Heart left ventricle (tissue), 16 donors: ENCODE results near the gene HNRNPDL. TPM values are rescaled to one million over a fixed set of nuclear protein-coding genes. Genes with fewer than 3 reads are reported as not detected.

Source experiments
- ATAC-seq, 4 donors: fragments of 200-7000 bp; cut with Tn5 transposase; one replicate each; pipeline ENCODE4 v1.9.1; 2020 to 2022; ENCODE audit warnings: moderate library complexity in 4 of 4, mild to moderate bottlenecking in 3 of 4, moderate number of reproducible peaks in 1 of 4
- DNase-seq, 5 donors: peaks; one replicate each; pipeline ENCODE4 v3.0.0-alpha.2; 2020
- H3K27ac ChIP-seq, 12 donors: fragments of 200-600 bp; sonication (generic) in 4 of 12; one replicate each; pipeline versions ENCODE4 v1.5.0 to v1.8.0; 2016 to 2022; ENCODE audit warnings: mild to moderate bottlenecking in 2 of 12
- H3K27me3 ChIP-seq, 9 donors: fragments of 200-600 bp; sonication (generic) in 2 of 9; one replicate each; pipeline versions ENCODE4 v1.5.1 to v1.8.0; 2016 to 2022; ENCODE audit warnings: mild to moderate bottlenecking in 3 of 9
- H3K36me3 ChIP-seq, 9 donors: fragments of 200-600 bp; sonication (generic) in 2 of 9; one replicate each; pipeline versions ENCODE4 v1.5.0 to v1.8.0; 2018 to 2022; ENCODE audit warnings: mild to moderate bottlenecking in 2 of 9
- H3K4me1 ChIP-seq, 12 donors: fragments of 200-600 bp; sonication (generic) in 4 of 12; one replicate each; pipeline versions ENCODE4 v1.5.0 to v1.8.0; 2016 to 2022; ENCODE audit warnings: mild to moderate bottlenecking in 3 of 12
- H3K4me3 ChIP-seq, 12 donors: fragments of 200-600 bp; sonication (generic) in 4 of 12; one replicate each; pipeline versions ENCODE4 v1.5.0 to v1.8.0; 2017 to 2022; ENCODE audit warnings: mild to moderate bottlenecking in 9 of 12, moderate library complexity in 4 of 12
- H3K9me3 ChIP-seq, 12 donors: fragments of 200-600 bp; sonication (generic) in 4 of 12; one replicate each; pipeline versions ENCODE4 v1.5.0 to v1.8.0; 2016 to 2022; ENCODE audit warnings: mild to moderate bottlenecking in 1 of 12
- CTCF ChIP-seq, 12 donors: fragments of 200-600 bp; sonication (generic) in 4 of 12; IDR thresholded peaks; one replicate each; pipeline versions ENCODE4 v1.5.0 to v1.8.0; 2018 to 2022; ENCODE audit warnings: antibody characterized with exemption in 12 of 12, mild to moderate bottlenecking in 5 of 12
- POLR2A ChIP-seq, 2 donors: fragments of 450-650 bp; IDR thresholded peaks; one replicate each; pipeline ENCODE4 v1.6.1; 2017; ENCODE audit warnings: antibody characterized with exemption in 2 of 2, mild to moderate bottlenecking in 2 of 2, moderate library complexity in 2 of 2
- WGBS, 4 donors: extraction: QIAGEN DNeasy Blood & Tissue Kit in 2 of 4; methylation state at CpG; one replicate each; pipeline versions ENCODE4 v1.1.5 to v1.1.7; 2013 to 2018; 5-methylcytosine and 5-hydroxymethylcytosine counted together
- intact Hi-C, 10 donors: fragments of 100-400 bp; cut with DNase I; formaldehyde crosslinking; loops; one replicate each; pipeline versions ENCODE4 v1.11.1 to v1.14.2; 2022
- polyA plus RNA-seq, 2 donors: library from polyadenylated mRNA; stranded (reverse); fragments of 200-250 nt; gene quantifications; one replicate each; pipeline ENCODE4 v1.2.3, GENCODE V29; 2013
- total RNA-seq, 9 donors: library from RNA; depleted of rRNA in 2 of 9; stranded (reverse); fragments of >200 nt in 2 of 9; fragmentation: NEBNext Ultra II Directional in 3 of 9; extraction: Animal tissue kit (Norgen Biotek cat#: 25700) in 3 of 9; gene quantifications; one replicate each; pipeline versions ENCODE4 v1.1.0 to v1.2.4, GENCODE V29; 2016 to 2023
- donor health status: ischemic (EF 13 %, LVEDD 7.1; RV severe dilation, severe dysfunction).
- donor health status: healthy with polysubstance abuse.
- donor health status: DM: no; HTN: yes; CAD: no.
- donor health status: DM: no; HTN: no; CAD: no.
- donor health status: ischemic (EF 25% LVEDD 6.9; RV normal size, moderate dysfunction).
- donor health status: ischemic (EF 25% LVEDD 5.7; RV mildly dilated, moderate dysfunction).
- donor health status: healthy.
- donor health status: DM: yes; HTN: yes; CAD: no.
- donor health status: ischemic (EF 35%, LVEDD 5.7; RV mildly dilated, moderate dysfunction).
- donor health status: nonischemic (EF 11% LVEDD 7.7; RV severe dilation, severe dysfunction).
- donor health status: DM: yes; HTN: yes; CAD: no.
- donor health status: PGD.
- donor health status: ischemic (EF 29% LVEDD 5.4; RV normal size, mild dysfunction).
- donor health status: nonischemic (EF 23%, LVEDD 6.1; RV moderate dilation, normal function).

Gene HNRNPDL
- total and polyA plus RNA-seq, 11 donors = 90.8 to 236 (median 142) TPM

DNA sequence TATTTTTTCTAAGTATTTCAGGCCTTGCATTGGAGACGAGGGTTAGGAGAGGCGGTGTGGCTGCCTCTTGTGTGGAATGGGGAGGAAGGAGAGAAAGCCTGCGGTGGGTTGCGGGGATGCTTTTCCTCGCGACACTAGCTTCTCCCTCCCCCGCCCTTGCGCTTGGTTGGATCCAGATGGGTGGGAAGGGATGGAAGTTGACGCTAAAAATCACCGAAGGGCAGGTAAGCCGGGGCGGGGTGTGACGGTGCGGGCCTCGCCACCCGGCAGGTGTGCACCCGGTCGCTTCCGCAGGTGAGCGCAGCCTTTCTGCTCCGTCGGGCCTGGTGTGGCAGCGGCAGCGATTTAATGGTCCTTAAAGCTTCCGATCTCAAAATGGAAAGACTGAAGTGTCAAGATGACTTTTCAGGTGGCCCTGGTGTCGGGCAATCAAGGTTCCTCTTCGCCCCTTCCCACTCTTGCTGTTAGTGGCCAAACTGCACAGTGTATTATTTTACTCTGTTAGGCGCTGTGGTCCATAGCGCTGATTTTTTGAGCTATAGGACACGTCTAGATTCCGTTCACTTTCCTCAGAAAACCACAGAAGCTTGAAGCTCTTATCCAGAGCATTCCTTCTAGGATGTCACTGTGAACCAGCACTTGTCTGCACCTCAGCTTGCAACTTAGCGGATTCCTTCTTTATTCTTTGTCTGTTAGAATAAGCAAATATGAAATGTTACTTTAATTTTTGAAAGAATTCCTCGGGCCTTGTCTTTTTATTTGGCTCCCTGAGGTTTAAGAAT, 893 bp upstream of the HNRNPDL start:
- Histone ChIP-seq H3K4me1 (peaks cover 0 to 43% (median 27%) of the 10 kb centered on the region in 12 donors), H3K27me3 (no peaks in the 10 kb centered on the region), H3K4me3 (peak overlapping the region; percentile 63 to 99 (median 90)), H3K9me3 (no peaks in the 10 kb centered on the region), H3K36me3 (peaks cover 0 to 25% (median 19%) of the 10 kb centered on the region in 9 donors), H3K27ac (peak overlapping the region; percentile 91 to 100 (median 98))
- DNase-seq = peak in 3 of 5 donors; percentile 12 to 28 (median 20)
- intact Hi-C loops = loop anchor here in 4 of 10 donors (1.0 to 10.0 kb wide), 4 partner anchors 57 to 606 kb away; partner anchors contain the start of genes COPS4 (in 1 of the 4) and LIN54 (in 1 of the 4)
- TF ChIP-seq CTCF (IDR thresholded peaks at IDR 0.05) (no peak), POLR2A (IDR thresholded peaks at IDR 0.05) (no peak)
- WGBS, 4 donors = 6 to 7% (median 7%) methylated on average over 33 of the region's 33 CpGs
- no peak for ATAC-seq

- peak overlapping the region; percentile 63 to 99 (median 90) for H3K4me3 ChIP-seq
- DNase-seq (no peak), ATAC-seq (peak; percentile 0 to 24 (median 12))
- H3K27me3 ChIP-seq = no peaks in the 10 kb centered on the region
- WGBS, 4 donors = 0 to 1% (median 0%) methylated on average over 11 to 58 of the region's 58 CpGs
- H3K9me3 ChIP-seq = no peaks in the 10 kb centered on the region
- intact Hi-C loops = loop anchor here in 9 of 10 donors (1.0 to 10.0 kb wide), 10 partner anchors 55 to 608 kb away; partner anchors contain the start of genes COPS4 (in 3 of the 9), LIN54 (in 2 of the 9) and HNRNPD (in 1 of the 9)
- H3K36me3 ChIP-seq = peaks cover 0 to 39% (median 31%) of the 10 kb centered on the region in 9 donors
- TF ChIP-seq CTCF (IDR thresholded peaks at IDR 0.05) = peak in 1 of 12 donors; percentile 1
- TF ChIP-seq POLR2A (IDR thresholded peaks at IDR 0.05) = no peak
- H3K27ac ChIP-seq = peak overlapping the region; percentile 91 to 100 (median 98)
- H3K4me1 ChIP-seq = peaks cover 0 to 56% (median 31%) of the 10 kb centered on the region in 12 donors
Observed at GRCh38 chr4:82429728-82430192, 502 bp downstream of the HNRNPDL start.

- intact Hi-C loops = loop anchor here in 9 of 10 donors (1.0 to 10.0 kb wide), 8 partner anchors 54 to 606 kb away; partner anchors contain the start of genes COPS4 (in 2 of the 9), HNRNPD (in 1 of the 9) and LIN54 (in 1 of the 9)
- peak; percentile 90 to 100 (median 98) for TF ChIP-seq CTCF (IDR thresholded peaks at IDR 0.05)
- peak in 1 of 2 donors; percentile 69 for TF ChIP-seq POLR2A (IDR thresholded peaks at IDR 0.05)
- H3K9me3 ChIP-seq = no peaks in the 10 kb centered on the region
- ATAC-seq (peak; percentile 76 to 86 (median 85)), DNase-seq (peak; percentile 93 to 97 (median 93))
- no peaks in the 10 kb centered on the region for H3K27me3 ChIP-seq
- peaks cover 0 to 60% (median 31%) of the 10 kb centered on the region in 12 donors for H3K4me1 ChIP-seq
- peak overlapping the region; percentile 91 to 100 (median 98) for H3K27ac ChIP-seq
- WGBS, 4 donors = 0 to 1% (median 0%) methylated on average over 37 to 83 of the region's 83 CpGs
- H3K36me3 ChIP-seq = peaks cover 0 to 45% (median 37%) of the 10 kb centered on the region in 9 donors
- peak overlapping the region; percentile 63 to 99 (median 90) for H3K4me3 ChIP-seq
Observed at GRCh38 chr4:82428969-82429727, 1.1 kb downstream of the HNRNPDL start.
